Measurements from ENCODE around the gene GJB5. TPM values are rescaled to one million over a fixed set of nuclear protein-coding genes. Genes with fewer than 3 reads are reported as not detected.

GJB5 gene
- total RNA-seq, 1 donor from 2014 or later = not detected

- Mint-ChIP-seq H3K27me3 (ENCODE audit: low read depth) (peaks cover 10% of the 10 kb centered on the region), H3K9me3 (no peaks in the 10 kb centered on the region), H3K4me3 (no peak overlapping the region), H3K4me1 (no peaks in the 10 kb centered on the region), H3K36me3 (ENCODE audit: low read depth) (no peaks in the 10 kb centered on the region), H3K27ac (ENCODE audit: unreplicated experiment) (no peak overlapping the region)
- no peak for DNase-seq (ENCODE audit: low read depth, low spot score)
- no peak for TF ChIP-seq CTCF (conservative IDR thresholded peaks at IDR 0.05)
Measured at GRCh38 chr1:34750610-34751009, 4.2 kb upstream of the GJB5 start.

- Mint-ChIP-seq H3K4me3 (no peak overlapping the region), H3K9me3 (no peaks in the 10 kb centered on the region), H3K27me3 (ENCODE audit: low read depth) (peaks cover 4% of the 10 kb centered on the region), H3K36me3 (ENCODE audit: low read depth) (no peaks in the 10 kb centered on the region), H3K27ac (ENCODE audit: unreplicated experiment) (no peak overlapping the region), H3K4me1 (no peaks in the 10 kb centered on the region)
- TF ChIP-seq CTCF (conservative IDR thresholded peaks at IDR 0.05) = no peak
- no peak for DNase-seq (ENCODE audit: low read depth, low spot score)
Measured at GRCh38 chr1:34753163-34753562, 1.7 kb upstream of the GJB5 start.

DNA sequence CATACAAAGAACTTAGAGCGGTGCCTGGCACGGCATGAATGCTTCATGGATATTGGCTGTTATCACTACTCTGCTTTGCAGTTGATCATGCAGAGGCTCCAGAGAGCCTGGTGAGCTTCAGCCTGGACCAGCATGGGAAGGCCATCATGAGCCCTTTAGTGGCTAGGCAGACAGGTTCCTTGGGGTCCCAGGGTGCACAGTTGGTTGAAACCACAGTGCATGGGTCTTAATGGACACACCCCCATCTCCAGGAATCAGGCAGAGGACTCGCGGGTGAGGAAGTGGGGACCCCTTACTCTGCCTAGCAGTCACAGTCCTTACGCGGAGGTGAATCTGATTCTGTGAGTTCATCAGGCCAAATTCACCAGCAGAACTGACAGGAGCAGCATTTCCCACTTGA is 1.1 kb downstream of the GJB5 start:
- no peak for DNase-seq (ENCODE audit: low read depth, low spot score)
- TF ChIP-seq CTCF (conservative IDR thresholded peaks at IDR 0.05) = no peak
- Mint-ChIP-seq H3K4me3 (no peak overlapping the region), H3K4me1 (no peaks in the 10 kb centered on the region), H3K27me3 (ENCODE audit: low read depth) (no peaks in the 10 kb centered on the region), H3K36me3 (ENCODE audit: low read depth) (no peaks in the 10 kb centered on the region), H3K27ac (ENCODE audit: unreplicated experiment) (no peak overlapping the region), H3K9me3 (no peaks in the 10 kb centered on the region)

- no peak for TF ChIP-seq CTCF (conservative IDR thresholded peaks at IDR 0.05)
- Mint-ChIP-seq H3K27me3 (ENCODE audit: low read depth) (peaks cover 2% of the 10 kb centered on the region), H3K27ac (ENCODE audit: unreplicated experiment) (no peak overlapping the region), H3K9me3 (no peaks in the 10 kb centered on the region), H3K36me3 (ENCODE audit: low read depth) (no peaks in the 10 kb centered on the region), H3K4me3 (no peak overlapping the region), H3K4me1 (no peaks in the 10 kb centered on the region)
- no peak for DNase-seq (ENCODE audit: low read depth, low spot score)
Measured at GRCh38 chr1:34757386-34757785, 2.5 kb downstream of the GJB5 start.

DNA sequence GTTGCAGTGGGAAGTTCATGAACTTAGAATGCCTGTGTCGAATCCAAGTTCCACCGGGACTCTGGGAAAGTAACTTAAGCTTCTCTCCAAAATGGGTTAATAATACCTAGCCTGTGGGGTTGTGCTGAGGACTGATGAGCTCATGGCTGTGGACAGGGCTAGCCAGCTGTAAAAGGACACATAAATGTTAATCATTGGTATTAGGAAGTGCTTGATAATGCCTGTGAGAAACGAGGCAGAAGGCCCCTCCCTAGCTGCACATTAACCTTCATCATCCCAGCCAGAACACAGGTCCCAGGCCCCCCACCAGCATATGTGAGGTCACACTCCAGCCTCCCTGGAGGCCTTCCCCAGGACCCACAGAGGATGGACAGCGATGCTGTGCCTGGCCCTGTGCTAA is 3.9 kb downstream of the GJB5 start:
- DNase-seq (ENCODE audit: low read depth, low spot score) = no peak
- no peak for TF ChIP-seq CTCF (conservative IDR thresholded peaks at IDR 0.05)
- Mint-ChIP-seq H3K27ac (ENCODE audit: unreplicated experiment) (no peak overlapping the region), H3K4me1 (no peaks in the 10 kb centered on the region), H3K36me3 (ENCODE audit: low read depth) (no peaks in the 10 kb centered on the region), H3K27me3 (ENCODE audit: low read depth) (peaks cover 13% of the 10 kb centered on the region), H3K4me3 (no peak overlapping the region), H3K9me3 (no peaks in the 10 kb centered on the region)

All from neural crest cell (in vitro differentiated cells).